Measurements from ENCODE around the gene NAP1L4.

- no peak for TF ChIP-seq POLR2A (IDR thresholded peaks at IDR 0.05; ENCODE audit: borderline replicate concordance, extremely low read depth, insufficient read depth, insufficient read length)
- TF ChIP-seq, protein P1, sequence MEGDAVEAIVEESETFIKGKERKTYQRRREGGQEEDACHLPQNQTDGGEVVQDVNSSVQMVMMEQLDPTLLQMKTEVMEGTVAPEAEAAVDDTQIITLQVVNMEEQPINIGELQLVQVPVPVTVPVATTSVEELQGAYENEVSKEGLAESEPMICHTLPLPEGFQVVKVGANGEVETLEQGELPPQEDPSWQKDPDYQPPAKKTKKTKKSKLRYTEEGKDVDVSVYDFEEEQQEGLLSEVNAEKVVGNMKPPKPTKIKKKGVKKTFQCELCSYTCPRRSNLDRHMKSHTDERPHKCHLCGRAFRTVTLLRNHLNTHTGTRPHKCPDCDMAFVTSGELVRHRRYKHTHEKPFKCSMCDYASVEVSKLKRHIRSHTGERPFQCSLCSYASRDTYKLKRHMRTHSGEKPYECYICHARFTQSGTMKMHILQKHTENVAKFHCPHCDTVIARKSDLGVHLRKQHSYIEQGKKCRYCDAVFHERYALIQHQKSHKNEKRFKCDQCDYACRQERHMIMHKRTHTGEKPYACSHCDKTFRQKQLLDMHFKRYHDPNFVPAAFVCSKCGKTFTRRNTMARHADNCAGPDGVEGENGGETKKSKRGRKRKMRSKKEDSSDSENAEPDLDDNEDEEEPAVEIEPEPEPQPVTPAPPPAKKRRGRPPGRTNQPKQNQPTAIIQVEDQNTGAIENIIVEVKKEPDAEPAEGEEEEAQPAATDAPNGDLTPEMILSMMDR (IDR thresholded peaks at IDR 0.05 in 2 of 3, conservative IDR thresholded peaks at IDR 0.05 in 1 of 3; ENCODE audit: borderline replicate concordance in 1 of 3, insufficient read depth in 1 of 3, low read depth in 2 of 3, low read length in 2 of 3), result no peak
- no peak for TF ChIP-seq SRF (IDR thresholded peaks at IDR 0.05; ENCODE audit: low read depth)
- no peak for TF ChIP-seq EZH2 (IDR thresholded peaks at IDR 0.05)
- TF ChIP-seq MAX (IDR thresholded peaks at IDR 0.05), result no peak
- TF ChIP-seq EGR1 (IDR thresholded peaks at IDR 0.05; ENCODE audit: low read depth), result no peak
- TF ChIP-seq CEBPB (IDR thresholded peaks at IDR 0.05; ENCODE audit: low read depth), result no peak
- no peak for TF ChIP-seq FOSL1 (IDR thresholded peaks at IDR 0.05; ENCODE audit: low read depth)
- no peak for TF ChIP-seq POLR2AphosphoS5 (IDR thresholded peaks at IDR 0.05; ENCODE audit: low read depth, low read length)
- TF ChIP-seq SP1 (IDR thresholded peaks at IDR 0.05; ENCODE audit: low read depth), result no peak
- TF ChIP-seq, protein P2, sequence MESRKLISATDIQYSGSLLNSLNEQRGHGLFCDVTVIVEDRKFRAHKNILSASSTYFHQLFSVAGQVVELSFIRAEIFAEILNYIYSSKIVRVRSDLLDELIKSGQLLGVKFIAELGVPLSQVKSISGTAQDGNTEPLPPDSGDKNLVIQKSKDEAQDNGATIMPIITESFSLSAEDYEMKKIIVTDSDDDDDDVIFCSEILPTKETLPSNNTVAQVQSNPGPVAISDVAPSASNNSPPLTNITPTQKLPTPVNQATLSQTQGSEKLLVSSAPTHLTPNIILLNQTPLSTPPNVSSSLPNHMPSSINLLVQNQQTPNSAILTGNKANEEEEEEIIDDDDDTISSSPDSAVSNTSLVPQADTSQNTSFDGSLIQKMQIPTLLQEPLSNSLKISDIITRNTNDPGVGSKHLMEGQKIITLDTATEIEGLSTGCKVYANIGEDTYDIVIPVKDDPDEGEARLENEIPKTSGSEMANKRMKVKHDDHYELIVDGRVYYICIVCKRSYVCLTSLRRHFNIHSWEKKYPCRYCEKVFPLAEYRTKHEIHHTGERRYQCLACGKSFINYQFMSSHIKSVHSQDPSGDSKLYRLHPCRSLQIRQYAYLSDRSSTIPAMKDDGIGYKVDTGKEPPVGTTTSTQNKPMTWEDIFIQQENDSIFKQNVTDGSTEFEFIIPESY (IDR thresholded peaks at IDR 0.05; ENCODE audit: extremely low read depth, insufficient replicate concordance, low read length), result no peak
- TF ChIP-seq, protein P3, sequence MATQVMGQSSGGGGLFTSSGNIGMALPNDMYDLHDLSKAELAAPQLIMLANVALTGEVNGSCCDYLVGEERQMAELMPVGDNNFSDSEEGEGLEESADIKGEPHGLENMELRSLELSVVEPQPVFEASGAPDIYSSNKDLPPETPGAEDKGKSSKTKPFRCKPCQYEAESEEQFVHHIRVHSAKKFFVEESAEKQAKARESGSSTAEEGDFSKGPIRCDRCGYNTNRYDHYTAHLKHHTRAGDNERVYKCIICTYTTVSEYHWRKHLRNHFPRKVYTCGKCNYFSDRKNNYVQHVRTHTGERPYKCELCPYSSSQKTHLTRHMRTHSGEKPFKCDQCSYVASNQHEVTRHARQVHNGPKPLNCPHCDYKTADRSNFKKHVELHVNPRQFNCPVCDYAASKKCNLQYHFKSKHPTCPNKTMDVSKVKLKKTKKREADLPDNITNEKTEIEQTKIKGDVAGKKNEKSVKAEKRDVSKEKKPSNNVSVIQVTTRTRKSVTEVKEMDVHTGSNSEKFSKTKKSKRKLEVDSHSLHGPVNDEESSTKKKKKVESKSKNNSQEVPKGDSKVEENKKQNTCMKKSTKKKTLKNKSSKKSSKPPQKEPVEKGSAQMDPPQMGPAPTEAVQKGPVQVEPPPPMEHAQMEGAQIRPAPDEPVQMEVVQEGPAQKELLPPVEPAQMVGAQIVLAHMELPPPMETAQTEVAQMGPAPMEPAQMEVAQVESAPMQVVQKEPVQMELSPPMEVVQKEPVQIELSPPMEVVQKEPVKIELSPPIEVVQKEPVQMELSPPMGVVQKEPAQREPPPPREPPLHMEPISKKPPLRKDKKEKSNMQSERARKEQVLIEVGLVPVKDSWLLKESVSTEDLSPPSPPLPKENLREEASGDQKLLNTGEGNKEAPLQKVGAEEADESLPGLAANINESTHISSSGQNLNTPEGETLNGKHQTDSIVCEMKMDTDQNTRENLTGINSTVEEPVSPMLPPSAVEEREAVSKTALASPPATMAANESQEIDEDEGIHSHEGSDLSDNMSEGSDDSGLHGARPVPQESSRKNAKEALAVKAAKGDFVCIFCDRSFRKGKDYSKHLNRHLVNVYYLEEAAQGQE (IDR thresholded peaks at IDR 0.05; ENCODE audit: low read depth), result no peak
- TF ChIP-seq EZH2phosphoT487 (IDR thresholded peaks at IDR 0.05; ENCODE audit: borderline replicate concordance), result no peak
Observed at GRCh38 chr11:2916892-2917645, 75.1 kb downstream of the NAP1L4 start.

Data from HCT116 (cell line).